Gastrocnemius medialis (tissue), 4 donors: ENCODE data around the gene DHRS12. TPM values are rescaled to one million over a fixed set of nuclear protein-coding genes. Genes with fewer than 3 reads are reported as not detected.

Experiments used
- ATAC-seq, 2 donors: fragments of 150-250 bp; one replicate each; pipeline ENCODE4 v1.9.1; 2016
- DNase-seq, 2 donors: peaks; one replicate each; pipeline ENCODE4 v3.0.0-alpha.2; 2019
- H3K27ac ChIP-seq, 4 donors: fragments of 200-600 bp; sonication (generic); 1 replicate in 1 of 4; 2 replicates in 3 of 4; pipeline ENCODE4 v1.5.1; 2016 to 2018; ENCODE audit warnings: mild to moderate bottlenecking in 2 of 4, moderate library complexity in 1 of 4
- H3K27me3 ChIP-seq, 3 donors: fragments of 200-600 bp; sonication (generic) in 2 of 3; 1 replicate in 1 of 3; 2 replicates in 2 of 3; pipeline versions ENCODE4 v1.5.1 to v1.6.0; 2016 to 2019; ENCODE audit warnings: mild to moderate bottlenecking in 1 of 3, moderate library complexity in 1 of 3
- H3K36me3 ChIP-seq, 2 donors: fragments of 200-600 bp; sonication (generic) in 1 of 2; one replicate each; pipeline ENCODE4 v1.5.1; 2017 to 2018
- H3K4me1 ChIP-seq, 2 donors: fragments of 200-600 bp; sonication (generic) in 1 of 2; one replicate each; pipeline ENCODE4 v1.5.1; 2016 to 2017; ENCODE audit warnings: mild to moderate bottlenecking in 2 of 2
- H3K4me3 ChIP-seq, 4 donors: fragments of 200-600 bp; sonication (generic) in 3 of 4; 1 replicate in 1 of 4; 2 replicates in 3 of 4; pipeline ENCODE4 v1.5.1; 2016 to 2019; ENCODE audit warnings: mild to moderate bottlenecking in 2 of 4
- H3K9me3 ChIP-seq, 3 donors: fragments of 200-600 bp; sonication (generic) in 2 of 3; 1 replicate in 1 of 3; 2 replicates in 2 of 3; pipeline ENCODE4 v1.5.1; 2016 to 2019
- POLR2A ChIP-seq, 2 donors: fragments of 450-650 bp; IDR thresholded peaks; one replicate each; pipeline ENCODE4 v1.6.1; 2017; ENCODE audit warnings: antibody characterized with exemption in 2 of 2, mild to moderate bottlenecking in 2 of 2, moderate library complexity in 2 of 2
- in situ Hi-C, 4 donors: fragments of 200-750 bp; cut with MboI; loops; one replicate each; pipeline versions ENCODE4 v1.15.0 to v1.8.0; 2017; ENCODE audit warnings: low sequenced_read_pairs in 4 of 4
- intact Hi-C: fragments of 100-400 bp; cut with DNase I; formaldehyde crosslinking; loops from one replicate; pipeline ENCODE4 v1.15.1; 2023; ENCODE audit warnings: low total_unique reads
- total RNA-seq, 4 donors: library from RNA; depleted of rRNA; stranded (reverse); fragments of >200 nt; gene quantifications; one replicate each; pipeline versions ENCODE4 v1.1.0 to v1.2.3, GENCODE V29; 2016
- TF ChIP-seq, protein P1 (sequence below), 5 experiments: fragments of 450-650 bp in 3 of 5; fragments of 200-600 bp in 2 of 5; sonication (generic) in 2 of 5; IDR thresholded peaks in 4 of 5; conservative IDR thresholded peaks in 1 of 5; 1 replicate in 4 of 5; 2 replicates in 1 of 5; pipeline ENCODE4 v1.5.1; 2016 to 2019; ENCODE audit warnings: antibody characterized with exemption in 5 of 5, mild to moderate bottlenecking in 3 of 5, moderate library complexity in 3 of 5

The DHRS12 gene
- total RNA-seq, 4 donors from 2014 or later: 1.8 to 6.0 (median 4.7) TPM

GRCh38 chr13:51795419-51795818 lies 8.5 kb downstream of the DHRS12 start:
- Histone ChIP-seq H3K27ac (no peak overlapping the region), H3K4me1 (peaks cover 0 to 5% of the 10 kb centered on the region in 2 donors), H3K36me3 (peaks cover 0 to 14% of the 10 kb centered on the region in 2 donors), H3K27me3 (no peaks in the 10 kb centered on the region), H3K9me3 (no peaks in the 10 kb centered on the region), H3K4me3 (no peak overlapping the region)
- no peak for DNase-seq
- intact Hi-C loops: no loop called here
- TF ChIP-seq POLR2A (IDR thresholded peaks at IDR 0.05): no peak
- TF ChIP-seq, protein P1, sequence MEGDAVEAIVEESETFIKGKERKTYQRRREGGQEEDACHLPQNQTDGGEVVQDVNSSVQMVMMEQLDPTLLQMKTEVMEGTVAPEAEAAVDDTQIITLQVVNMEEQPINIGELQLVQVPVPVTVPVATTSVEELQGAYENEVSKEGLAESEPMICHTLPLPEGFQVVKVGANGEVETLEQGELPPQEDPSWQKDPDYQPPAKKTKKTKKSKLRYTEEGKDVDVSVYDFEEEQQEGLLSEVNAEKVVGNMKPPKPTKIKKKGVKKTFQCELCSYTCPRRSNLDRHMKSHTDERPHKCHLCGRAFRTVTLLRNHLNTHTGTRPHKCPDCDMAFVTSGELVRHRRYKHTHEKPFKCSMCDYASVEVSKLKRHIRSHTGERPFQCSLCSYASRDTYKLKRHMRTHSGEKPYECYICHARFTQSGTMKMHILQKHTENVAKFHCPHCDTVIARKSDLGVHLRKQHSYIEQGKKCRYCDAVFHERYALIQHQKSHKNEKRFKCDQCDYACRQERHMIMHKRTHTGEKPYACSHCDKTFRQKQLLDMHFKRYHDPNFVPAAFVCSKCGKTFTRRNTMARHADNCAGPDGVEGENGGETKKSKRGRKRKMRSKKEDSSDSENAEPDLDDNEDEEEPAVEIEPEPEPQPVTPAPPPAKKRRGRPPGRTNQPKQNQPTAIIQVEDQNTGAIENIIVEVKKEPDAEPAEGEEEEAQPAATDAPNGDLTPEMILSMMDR (IDR thresholded peaks at IDR 0.05 in 4 of 5, conservative IDR thresholded peaks at IDR 0.05 in 1 of 5): no peak
- ATAC-seq: no peak
- in situ Hi-C loops: no loop called here

GRCh38 chr13:51794964-51795363 lies 9.0 kb downstream of the DHRS12 start:
- intact Hi-C loops: no loop called here

GRCh38 chr13:51793570-51794271 lies 10.2 kb downstream of the DHRS12 start:
- ATAC-seq (peak in 1 of 2 donors; percentile 46), DNase-seq (no peak)
- in situ Hi-C loops: no loop called here
- Histone ChIP-seq H3K27ac (no peak overlapping the region), H3K4me1 (peaks cover 0 to 3% of the 10 kb centered on the region in 2 donors), H3K36me3 (peaks cover 0 to 21% of the 10 kb centered on the region in 2 donors), H3K4me3 (no peak overlapping the region), H3K9me3 (no peaks in the 10 kb centered on the region), H3K27me3 (no peaks in the 10 kb centered on the region)
- intact Hi-C loops: no loop called here
- no peak for TF ChIP-seq POLR2A (IDR thresholded peaks at IDR 0.05)
- TF ChIP-seq, protein P1 (IDR thresholded peaks at IDR 0.05 in 4 of 5, conservative IDR thresholded peaks at IDR 0.05 in 1 of 5): no peak

More at GRCh38 chr13:51794964-51795363, 9.0 kb downstream of the DHRS12 start:
- H3K4me3 ChIP-seq: no peak overlapping the region
- ATAC-seq (no peak), DNase-seq (no peak)
- TF ChIP-seq, protein P1 (IDR thresholded peaks at IDR 0.05 in 4 of 5, conservative IDR thresholded peaks at IDR 0.05 in 1 of 5): no peak
- no peak for TF ChIP-seq POLR2A (IDR thresholded peaks at IDR 0.05)
- H3K27me3 ChIP-seq: no peaks in the 10 kb centered on the region
- no peak overlapping the region for H3K27ac ChIP-seq
- in situ Hi-C loops: no loop called here
- H3K36me3 ChIP-seq: peaks cover 0 to 14% of the 10 kb centered on the region in 2 donors
- peaks cover 0 to 3% of the 10 kb centered on the region in 2 donors for H3K4me1 ChIP-seq
- no peaks in the 10 kb centered on the region for H3K9me3 ChIP-seq

DNA sequence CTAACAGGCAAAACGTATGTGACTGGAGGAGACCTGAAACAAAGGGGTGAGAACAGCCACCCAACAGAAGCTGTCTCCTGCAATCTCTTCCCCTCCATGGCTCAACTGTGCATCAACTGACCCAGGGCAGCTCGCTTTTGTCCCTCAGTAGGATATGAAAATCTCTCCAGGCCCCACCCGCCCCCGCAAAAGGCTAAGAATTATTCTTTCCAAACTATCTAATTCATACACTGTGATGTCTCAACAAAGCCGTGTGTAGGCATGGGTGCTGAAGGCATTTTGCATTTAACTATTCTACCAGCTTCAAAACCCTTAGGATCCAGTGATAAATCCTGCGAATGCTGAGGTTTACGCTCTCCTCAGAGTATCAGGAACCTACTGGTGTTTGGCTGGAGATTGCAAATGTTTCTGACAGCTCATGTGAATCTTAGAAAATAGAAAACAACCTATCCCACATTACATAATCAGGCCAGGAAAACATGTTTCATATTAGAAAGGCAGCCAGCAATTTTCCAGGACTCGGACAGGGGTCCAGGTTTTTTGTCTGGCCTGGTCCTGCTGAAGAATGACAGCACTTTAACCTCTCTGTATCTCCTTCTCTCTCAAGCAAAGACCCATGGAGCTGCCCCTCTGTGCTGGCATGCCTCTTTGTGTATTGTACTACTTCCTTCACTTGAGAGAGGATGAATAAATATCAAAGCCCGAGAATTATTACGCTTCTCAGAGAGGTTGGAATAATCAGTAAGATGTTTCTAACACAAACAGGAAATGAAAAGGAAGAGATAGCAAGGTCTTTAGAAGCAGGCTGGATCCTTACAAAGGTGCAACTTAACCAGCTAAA lies 17.3 kb downstream of the DHRS12 start:
- H3K4me3 ChIP-seq: peak overlapping the region in 3 of 4 donors; percentile 2 to 16 (median 5)
- H3K27ac ChIP-seq: peak overlapping the region; percentile 55 to 76 (median 69)

More for the DNA sequence above, 17.3 kb downstream of the DHRS12 start:
- H3K4me1 ChIP-seq: peaks cover 14 to 20% of the 10 kb centered on the region in 2 donors
- peaks cover 0 to 7% of the 10 kb centered on the region in 2 donors for H3K36me3 ChIP-seq
- intact Hi-C loops: no loop called here
- ATAC-seq: peak; percentile 52 to 55
- no peak for DNase-seq
- no peak for TF ChIP-seq POLR2A (IDR thresholded peaks at IDR 0.05)
- TF ChIP-seq, protein P1 (IDR thresholded peaks at IDR 0.05 in 4 of 5, conservative IDR thresholded peaks at IDR 0.05 in 1 of 5): no peak
- H3K9me3 ChIP-seq: no peaks in the 10 kb centered on the region
- in situ Hi-C loops: no loop called here
- no peaks in the 10 kb centered on the region for H3K27me3 ChIP-seq
